Liver (tissue), 9 donors: Measurements from ENCODE around the gene IMMT. TPM values are rescaled to one million over a fixed set of nuclear protein-coding genes. Genes with fewer than 3 reads are reported as not detected.

Source experiments
- DNase-seq: peaks from one replicate; pipeline ENCODE4 v3.0.0-alpha.2; 2017; ENCODE audit warnings: low spot score
- H3K27ac ChIP-seq, 2 donors: one replicate each; pipeline ENCODE4 v1.7.0; 2013; ENCODE audit warnings: inconsistent platforms in 2 of 2, low read length in 2 of 2, control low read depth in 1 of 2, low read depth in 1 of 2, mild to moderate bottlenecking in 1 of 2
- H3K27me3 ChIP-seq, 4 donors: one replicate each; pipeline versions ENCODE4 v1.6.1 to v1.7.0; 2013; ENCODE audit warnings: low read length in 3 of 4, inconsistent platforms in 1 of 4, mild to moderate bottlenecking in 1 of 4, moderate library complexity in 1 of 4; ENCODE audit not compliant: control insufficient read depth in 4 of 4, insufficient read depth in 4 of 4
- H3K36me3 ChIP-seq, 4 donors: one replicate each; pipeline versions ENCODE4 v1.6.1 to v1.7.0; 2013; ENCODE audit warnings: low read length in 3 of 4, mild to moderate bottlenecking in 3 of 4, low read depth in 1 of 4, moderate library complexity in 1 of 4; ENCODE audit not compliant: control insufficient read depth in 4 of 4, insufficient read depth in 3 of 4
- H3K4me1 ChIP-seq, 4 donors: one replicate each; pipeline versions ENCODE4 v1.6.1 to v1.7.0; 2013; ENCODE audit warnings: low read length in 3 of 4, mild to moderate bottlenecking in 3 of 4, moderate library complexity in 1 of 4; ENCODE audit not compliant: control insufficient read depth in 4 of 4, insufficient read depth in 4 of 4
- H3K4me3 ChIP-seq, 3 donors: one replicate each; pipeline versions ENCODE4 v1.6.1 to v1.7.0; 2013; ENCODE audit warnings: low read length in 3 of 3, control low read depth in 1 of 3, low read depth in 1 of 3, mild to moderate bottlenecking in 1 of 3
- H3K9ac ChIP-seq, 2 donors: one replicate each; pipeline ENCODE4 v1.7.0; 2013; ENCODE audit warnings: low read length in 2 of 2, mild to moderate bottlenecking in 2 of 2, moderate library complexity in 2 of 2, control low read depth in 1 of 2, low read depth in 1 of 2
- H3K9me3 ChIP-seq, 4 donors: one replicate each; pipeline versions ENCODE4 v1.6.1 to v1.7.0; 2013; ENCODE audit warnings: low read length in 3 of 4; ENCODE audit not compliant: control insufficient read depth in 4 of 4
- EGR1 ChIP-seq, 2 donors: IDR thresholded peaks; 2 replicates each; pipeline ENCODE4 v1.6.1; 2016 to 2018; ENCODE audit warnings: antibody characterized with exemption in 2 of 2, low read depth in 2 of 2
- FOXA1 ChIP-seq: IDR thresholded peaks from 2 replicates; pipeline ENCODE4 v1.6.1; 2016; ENCODE audit warnings: antibody characterized with exemption
- FOXA2 ChIP-seq: IDR thresholded peaks from 2 replicates; pipeline ENCODE4 v1.6.1; 2016; ENCODE audit warnings: antibody characterized with exemption
- GABPA ChIP-seq, 2 donors: IDR thresholded peaks in 1 of 2; conservative IDR thresholded peaks in 1 of 2; 2 replicates each; pipeline ENCODE4 v1.6.1; 2016; ENCODE audit warnings: antibody characterized with exemption in 2 of 2, mild to moderate bottlenecking in 1 of 2, moderate library complexity in 1 of 2
- HNF4A ChIP-seq, 2 donors: conservative IDR thresholded peaks; 2 replicates each; pipeline ENCODE4 v1.6.1; 2016; ENCODE audit warnings: antibody characterized with exemption in 2 of 2, mild to moderate bottlenecking in 2 of 2
- HNF4G ChIP-seq: IDR thresholded peaks from 2 replicates; pipeline ENCODE4 v1.6.1; 2016; ENCODE audit warnings: antibody characterized with exemption
- JUND ChIP-seq, 2 donors: IDR thresholded peaks; 2 replicates each; pipeline ENCODE4 v1.6.1; 2016; ENCODE audit warnings: antibody characterized with exemption in 2 of 2
- NR2F2 ChIP-seq: IDR thresholded peaks from 2 replicates; pipeline ENCODE4 v1.6.1; 2016; ENCODE audit warnings: antibody characterized with exemption
- RAD21 ChIP-seq, 2 donors: IDR thresholded peaks; 2 replicates each; pipeline ENCODE4 v1.6.1; 2016; ENCODE audit warnings: antibody characterized with exemption in 2 of 2, mild to moderate bottlenecking in 2 of 2
- RXRA ChIP-seq, 2 donors: IDR thresholded peaks; 2 replicates each; pipeline ENCODE4 v1.6.1; 2017 to 2018; ENCODE audit warnings: antibody characterized with exemption in 2 of 2, mild to moderate bottlenecking in 1 of 2
- SP1 ChIP-seq: IDR thresholded peaks from 2 replicates; pipeline ENCODE4 v1.6.1; 2018; ENCODE audit warnings: antibody characterized with exemption, mild to moderate bottlenecking
- TAF1 ChIP-seq: conservative IDR thresholded peaks from 2 replicates; pipeline ENCODE4 v1.6.1; 2016; ENCODE audit warnings: antibody characterized with exemption, mild to moderate bottlenecking
- YY1 ChIP-seq: IDR thresholded peaks from 2 replicates; pipeline ENCODE4 v1.6.1; 2016; ENCODE audit warnings: antibody characterized with exemption, mild to moderate bottlenecking
- WGBS: extraction: QIAGEN DNeasy Blood & Tissue Kit; methylation state at CpG from one replicate; pipeline ENCODE4 v1.1.7; 2013; 5-methylcytosine and 5-hydroxymethylcytosine counted together
- polyA plus RNA-seq, 2 donors: library from polyadenylated mRNA; stranded (reverse) in 1 of 2; unstranded in 1 of 2; fragments of 200-250 nt in 1 of 2; fragments of >200 nt in 1 of 2; fragmentation: Nextera tagmentation in 1 of 2; extraction: Ambion mirVana in 1 of 2; gene quantifications; one replicate each; pipeline versions ENCODE4 v1.2.1 to v1.2.3, GENCODE V29; 2013 to 2015
- total RNA-seq, 2 donors: library from RNA; depleted of rRNA; stranded (reverse); fragments of >200 nt; gene quantifications; one replicate each; pipeline ENCODE4 v1.2.3, GENCODE V29; 2014
- TF ChIP-seq, protein P1 (sequence below): IDR thresholded peaks from 2 replicates; pipeline ENCODE4 v1.6.1; 2016; ENCODE audit warnings: antibody characterized with exemption
- TF ChIP-seq, protein P2 (sequence below): IDR thresholded peaks from 2 replicates; pipeline ENCODE4 v1.6.1; 2016; ENCODE audit warnings: antibody characterized with exemption, mild to moderate bottlenecking
- TF ChIP-seq, protein P3 (sequence below): fragments of 150-350 bp; IDR thresholded peaks from 2 replicates; pipeline ENCODE4 v1.5.1; 2017; ENCODE audit warnings: improper control_type of control experiment, low read depth, low read length; ENCODE audit not compliant: missing input control
- TF ChIP-seq, protein P4 (sequence below): IDR thresholded peaks from 2 replicates; pipeline ENCODE4 v1.6.1; 2016; ENCODE audit warnings: antibody characterized with exemption
- TF ChIP-seq, protein P5 (sequence below): IDR thresholded peaks from 2 replicates; pipeline ENCODE4 v1.6.1; 2016; ENCODE audit warnings: antibody characterized with exemption
- donor health status: healthy.
- donor health status: healthy.
- donor health status: healthy.
- donor health status: healthy.
- donor health status: healthy.

IMMT gene
- total and polyA plus RNA-seq, 4 donors, result 38.3 to 49.1 (median 46.9) TPM

DNA sequence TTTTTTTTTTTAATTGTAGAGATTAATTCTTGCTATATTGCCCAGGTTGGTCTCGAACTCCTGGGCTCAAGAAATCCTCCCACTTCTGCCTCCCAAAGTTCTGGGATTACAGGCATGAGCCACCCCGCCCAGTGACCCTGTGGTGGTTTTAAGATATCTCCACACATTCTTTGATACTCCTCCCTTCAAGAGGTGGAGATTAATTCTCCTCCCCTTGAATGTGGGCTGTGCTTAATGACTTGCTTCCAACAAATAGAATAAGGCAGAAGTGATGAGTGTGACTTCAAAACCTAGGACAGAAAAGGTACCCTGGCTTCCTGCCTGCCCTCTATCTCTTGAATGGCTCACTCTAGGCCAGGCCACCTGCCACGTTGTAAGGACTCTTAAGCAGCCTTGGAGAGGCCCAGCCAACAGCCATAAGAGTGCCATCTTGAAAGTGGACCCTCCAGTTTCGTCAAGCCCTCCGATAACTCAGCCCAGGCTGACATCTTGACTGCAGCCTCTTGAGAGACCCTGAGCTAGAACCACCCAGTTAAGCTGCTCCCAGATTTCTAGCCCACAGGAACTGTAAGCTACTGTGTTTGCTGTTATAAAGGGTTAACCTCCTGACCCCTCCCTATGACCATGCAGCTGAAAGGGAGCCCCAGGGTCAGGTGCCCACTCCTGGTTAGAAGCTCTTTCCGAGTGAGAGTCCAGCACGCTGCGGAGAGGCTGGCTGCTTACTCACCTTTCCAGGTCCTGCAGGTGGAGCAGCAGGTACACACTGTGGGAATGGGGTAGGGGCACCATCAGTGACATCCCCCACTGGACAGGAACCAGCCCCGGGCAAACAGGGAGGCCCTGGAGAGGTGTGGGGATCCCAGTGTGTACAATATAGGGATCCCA is 31.6 kb upstream of the IMMT start:
- Histone ChIP-seq H3K4me1 (no peaks in the 10 kb centered on the region), H3K27ac (no peak overlapping the region), H3K36me3 (no peaks in the 10 kb centered on the region), H3K4me3 (no peak overlapping the region), H3K27me3 (no peaks in the 10 kb centered on the region), H3K9me3 (no peaks in the 10 kb centered on the region), H3K9ac (no peak overlapping the region)
- no peak for DNase-seq
- WGBS, result 90% methylated on average over 9 of the region's 9 CpGs
- TF ChIP-seq FOXA1, result no peak
- TF ChIP-seq, protein P1, sequence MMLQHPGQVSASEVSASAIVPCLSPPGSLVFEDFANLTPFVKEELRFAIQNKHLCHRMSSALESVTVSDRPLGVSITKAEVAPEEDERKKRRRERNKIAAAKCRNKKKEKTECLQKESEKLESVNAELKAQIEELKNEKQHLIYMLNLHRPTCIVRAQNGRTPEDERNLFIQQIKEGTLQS, result no peak

DNA sequence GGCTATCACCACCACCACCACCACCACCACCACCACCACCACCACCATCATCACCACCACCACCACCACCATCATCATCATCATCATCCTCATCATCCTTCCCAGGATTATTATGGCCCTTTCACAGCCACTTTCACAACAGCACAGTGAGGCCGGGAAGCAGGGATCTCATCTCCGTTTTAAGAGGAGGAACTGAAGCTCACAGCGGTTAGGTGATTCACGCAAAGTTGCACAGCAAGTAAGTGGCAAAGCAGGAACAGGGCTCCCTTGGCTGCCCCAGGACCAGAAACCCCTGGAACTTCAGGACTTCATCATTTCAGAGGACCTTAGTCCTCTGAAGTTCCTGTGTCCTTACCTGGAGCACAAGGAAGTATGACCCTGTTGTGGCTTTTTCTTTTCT is 30.8 kb upstream of the IMMT start:
- Histone ChIP-seq H3K27ac (no peak overlapping the region), H3K9ac (no peak overlapping the region), H3K4me3 (no peak overlapping the region), H3K36me3 (no peaks in the 10 kb centered on the region), H3K9me3 (no peaks in the 10 kb centered on the region), H3K27me3 (no peaks in the 10 kb centered on the region), H3K4me1 (no peaks in the 10 kb centered on the region)
- TF ChIP-seq EGR1 (IDR thresholded peaks at IDR 0.05; ENCODE audit: low read depth in 2 of 2) (no peak), GABPA (IDR thresholded peaks at IDR 0.05 in 1 of 2, conservative IDR thresholded peaks at IDR 0.05 in 1 of 2) (no peak), TAF1 (no peak), HNF4G (no peak), JUND (IDR thresholded peaks at IDR 0.05) (no peak), FOXA2 (no peak), SP1 (no peak), FOXA1 (no peak), NR2F2 (no peak), HNF4A (conservative IDR thresholded peaks at IDR 0.05) (no peak), RAD21 (IDR thresholded peaks at IDR 0.05) (no peak), RXRA (IDR thresholded peaks at IDR 0.05) (no peak), YY1 (no peak)
- TF ChIP-seq, protein P1, result no peak
- TF ChIP-seq, protein P2, sequence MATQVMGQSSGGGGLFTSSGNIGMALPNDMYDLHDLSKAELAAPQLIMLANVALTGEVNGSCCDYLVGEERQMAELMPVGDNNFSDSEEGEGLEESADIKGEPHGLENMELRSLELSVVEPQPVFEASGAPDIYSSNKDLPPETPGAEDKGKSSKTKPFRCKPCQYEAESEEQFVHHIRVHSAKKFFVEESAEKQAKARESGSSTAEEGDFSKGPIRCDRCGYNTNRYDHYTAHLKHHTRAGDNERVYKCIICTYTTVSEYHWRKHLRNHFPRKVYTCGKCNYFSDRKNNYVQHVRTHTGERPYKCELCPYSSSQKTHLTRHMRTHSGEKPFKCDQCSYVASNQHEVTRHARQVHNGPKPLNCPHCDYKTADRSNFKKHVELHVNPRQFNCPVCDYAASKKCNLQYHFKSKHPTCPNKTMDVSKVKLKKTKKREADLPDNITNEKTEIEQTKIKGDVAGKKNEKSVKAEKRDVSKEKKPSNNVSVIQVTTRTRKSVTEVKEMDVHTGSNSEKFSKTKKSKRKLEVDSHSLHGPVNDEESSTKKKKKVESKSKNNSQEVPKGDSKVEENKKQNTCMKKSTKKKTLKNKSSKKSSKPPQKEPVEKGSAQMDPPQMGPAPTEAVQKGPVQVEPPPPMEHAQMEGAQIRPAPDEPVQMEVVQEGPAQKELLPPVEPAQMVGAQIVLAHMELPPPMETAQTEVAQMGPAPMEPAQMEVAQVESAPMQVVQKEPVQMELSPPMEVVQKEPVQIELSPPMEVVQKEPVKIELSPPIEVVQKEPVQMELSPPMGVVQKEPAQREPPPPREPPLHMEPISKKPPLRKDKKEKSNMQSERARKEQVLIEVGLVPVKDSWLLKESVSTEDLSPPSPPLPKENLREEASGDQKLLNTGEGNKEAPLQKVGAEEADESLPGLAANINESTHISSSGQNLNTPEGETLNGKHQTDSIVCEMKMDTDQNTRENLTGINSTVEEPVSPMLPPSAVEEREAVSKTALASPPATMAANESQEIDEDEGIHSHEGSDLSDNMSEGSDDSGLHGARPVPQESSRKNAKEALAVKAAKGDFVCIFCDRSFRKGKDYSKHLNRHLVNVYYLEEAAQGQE, result no peak
- TF ChIP-seq, protein P3, sequence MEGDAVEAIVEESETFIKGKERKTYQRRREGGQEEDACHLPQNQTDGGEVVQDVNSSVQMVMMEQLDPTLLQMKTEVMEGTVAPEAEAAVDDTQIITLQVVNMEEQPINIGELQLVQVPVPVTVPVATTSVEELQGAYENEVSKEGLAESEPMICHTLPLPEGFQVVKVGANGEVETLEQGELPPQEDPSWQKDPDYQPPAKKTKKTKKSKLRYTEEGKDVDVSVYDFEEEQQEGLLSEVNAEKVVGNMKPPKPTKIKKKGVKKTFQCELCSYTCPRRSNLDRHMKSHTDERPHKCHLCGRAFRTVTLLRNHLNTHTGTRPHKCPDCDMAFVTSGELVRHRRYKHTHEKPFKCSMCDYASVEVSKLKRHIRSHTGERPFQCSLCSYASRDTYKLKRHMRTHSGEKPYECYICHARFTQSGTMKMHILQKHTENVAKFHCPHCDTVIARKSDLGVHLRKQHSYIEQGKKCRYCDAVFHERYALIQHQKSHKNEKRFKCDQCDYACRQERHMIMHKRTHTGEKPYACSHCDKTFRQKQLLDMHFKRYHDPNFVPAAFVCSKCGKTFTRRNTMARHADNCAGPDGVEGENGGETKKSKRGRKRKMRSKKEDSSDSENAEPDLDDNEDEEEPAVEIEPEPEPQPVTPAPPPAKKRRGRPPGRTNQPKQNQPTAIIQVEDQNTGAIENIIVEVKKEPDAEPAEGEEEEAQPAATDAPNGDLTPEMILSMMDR, result no peak
- TF ChIP-seq, protein P4, sequence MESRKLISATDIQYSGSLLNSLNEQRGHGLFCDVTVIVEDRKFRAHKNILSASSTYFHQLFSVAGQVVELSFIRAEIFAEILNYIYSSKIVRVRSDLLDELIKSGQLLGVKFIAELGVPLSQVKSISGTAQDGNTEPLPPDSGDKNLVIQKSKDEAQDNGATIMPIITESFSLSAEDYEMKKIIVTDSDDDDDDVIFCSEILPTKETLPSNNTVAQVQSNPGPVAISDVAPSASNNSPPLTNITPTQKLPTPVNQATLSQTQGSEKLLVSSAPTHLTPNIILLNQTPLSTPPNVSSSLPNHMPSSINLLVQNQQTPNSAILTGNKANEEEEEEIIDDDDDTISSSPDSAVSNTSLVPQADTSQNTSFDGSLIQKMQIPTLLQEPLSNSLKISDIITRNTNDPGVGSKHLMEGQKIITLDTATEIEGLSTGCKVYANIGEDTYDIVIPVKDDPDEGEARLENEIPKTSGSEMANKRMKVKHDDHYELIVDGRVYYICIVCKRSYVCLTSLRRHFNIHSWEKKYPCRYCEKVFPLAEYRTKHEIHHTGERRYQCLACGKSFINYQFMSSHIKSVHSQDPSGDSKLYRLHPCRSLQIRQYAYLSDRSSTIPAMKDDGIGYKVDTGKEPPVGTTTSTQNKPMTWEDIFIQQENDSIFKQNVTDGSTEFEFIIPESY, result no peak
- TF ChIP-seq, protein P5, sequence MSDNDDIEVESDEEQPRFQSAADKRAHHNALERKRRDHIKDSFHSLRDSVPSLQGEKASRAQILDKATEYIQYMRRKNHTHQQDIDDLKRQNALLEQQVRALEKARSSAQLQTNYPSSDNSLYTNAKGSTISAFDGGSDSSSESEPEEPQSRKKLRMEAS, result no peak
- no peak for DNase-seq
- 89% methylated on average over 4 of the region's 4 CpGs for WGBS
